H9 (cell line): ENCODE results near the gene LHPP. TPM values are rescaled to one million over a fixed set of nuclear protein-coding genes. Genes with fewer than 3 reads are reported as not detected.

ENCODE experiments used
- DNase-seq: peaks from one replicate; pipeline ENCODE4 v3.0.0-alpha.2; 2017
- H2AFZ ChIP-seq: one replicate; pipeline ENCODE4 v1.6.1; 2013; ENCODE audit warnings: mild to moderate bottlenecking, low read length, control low read depth, moderate library complexity
- H2AK5ac ChIP-seq: 2 replicates; pipeline ENCODE4 v1.6.1; 2013; ENCODE audit warnings: low read length, control low read depth, mixed read lengths; ENCODE audit not compliant: insufficient read length
- H2BK120ac ChIP-seq: one replicate; pipeline ENCODE4 v1.6.1; 2013; ENCODE audit warnings: low read depth, mild to moderate bottlenecking, low read length, control low read depth, inconsistent platforms; ENCODE audit not compliant: poor library complexity, severe bottlenecking
- H2BK12ac ChIP-seq: 2 replicates; pipeline ENCODE4 v1.6.1; 2013; ENCODE audit warnings: low read length, control low read depth, mixed read lengths, low read depth; ENCODE audit not compliant: insufficient read length
- H2BK15ac ChIP-seq: 2 replicates; pipeline ENCODE4 v1.6.1; 2013; ENCODE audit warnings: low read depth, low read length, control low read depth
- H2BK20ac ChIP-seq: one replicate; pipeline ENCODE4 v1.6.1; 2013; ENCODE audit warnings: low read depth, mild to moderate bottlenecking, low read length, control low read depth, inconsistent platforms; ENCODE audit not compliant: poor library complexity, severe bottlenecking
- H2BK5ac ChIP-seq: 2 replicates; pipeline ENCODE4 v1.6.1; 2013; ENCODE audit warnings: low read length, control low read depth, mixed read lengths; ENCODE audit not compliant: insufficient read length
- H3K14ac ChIP-seq: 2 replicates; pipeline ENCODE4 v1.6.1; 2013; ENCODE audit warnings: low read length, control low read depth; ENCODE audit not compliant: insufficient read depth
- H3K18ac ChIP-seq: 2 replicates; pipeline ENCODE4 v1.6.1; 2013; ENCODE audit warnings: low read depth, mild to moderate bottlenecking, mixed read lengths, low read length, control low read depth; ENCODE audit not compliant: insufficient read length
- H3K23ac ChIP-seq: 2 replicates; pipeline ENCODE4 v1.6.1; 2013; ENCODE audit warnings: low read length, control low read depth, mixed read lengths, low read depth; ENCODE audit not compliant: insufficient read length
- H3K23me2 ChIP-seq: 2 replicates; pipeline ENCODE4 v1.6.1; 2013; ENCODE audit warnings: low read depth, mild to moderate bottlenecking, mixed read lengths, low read length, control low read depth; ENCODE audit not compliant: insufficient read length, poor library complexity, severe bottlenecking
- H3K27ac ChIP-seq: 2 replicates; pipeline ENCODE4 v1.5.1; 2013; ENCODE audit warnings: low read length, control low read depth, mixed read lengths, low read depth; ENCODE audit not compliant: insufficient read length
- H3K27me3 ChIP-seq: 2 replicates; pipeline ENCODE4 v1.6.1; 2013; ENCODE audit warnings: low read length, control low read depth, inconsistent platforms; ENCODE audit not compliant: insufficient read depth
- H3K4ac ChIP-seq: 2 replicates; pipeline ENCODE4 v1.6.1; 2013; ENCODE audit warnings: low read depth, mild to moderate bottlenecking, control low read depth, inconsistent platforms, low read length, moderate library complexity
- H3K4me1 ChIP-seq: 2 replicates; pipeline ENCODE4 v1.6.1; 2013; ENCODE audit warnings: low read length, control low read depth, inconsistent platforms; ENCODE audit not compliant: insufficient read depth
- H3K4me2 ChIP-seq: 2 replicates; pipeline ENCODE4 v1.6.1; 2013; ENCODE audit warnings: low read length, control low read depth, mixed read lengths; ENCODE audit not compliant: insufficient read length, insufficient read depth
- H3K56ac ChIP-seq: 2 replicates; pipeline ENCODE4 v1.6.1; 2013; ENCODE audit warnings: low read depth, mild to moderate bottlenecking, mixed read lengths, low read length, control low read depth; ENCODE audit not compliant: insufficient read length
- H3K79me1 ChIP-seq: 2 replicates; pipeline ENCODE4 v1.6.1; 2013; ENCODE audit warnings: low read depth, mild to moderate bottlenecking, moderate library complexity, low read length, control low read depth, inconsistent platforms; ENCODE audit not compliant: insufficient read depth, poor library complexity, severe bottlenecking
- H3K79me2 ChIP-seq: 2 replicates; pipeline ENCODE4 v1.6.1; 2013; ENCODE audit warnings: low read length, control low read depth, inconsistent platforms; ENCODE audit not compliant: insufficient read depth
- H3K9ac ChIP-seq: 2 replicates; pipeline ENCODE4 v1.6.1; 2013; ENCODE audit warnings: low read length, control low read depth, mixed read lengths; ENCODE audit not compliant: insufficient read length; ENCODE audit errors: extremely low read depth
- H3K9me3 ChIP-seq: one replicate; pipeline ENCODE4 v1.6.1; 2013; ENCODE audit warnings: low read depth, low read length, inconsistent platforms; ENCODE audit not compliant: control insufficient read depth
- H3T11ph ChIP-seq: one replicate; pipeline ENCODE4 v1.6.1; 2013; ENCODE audit warnings: mild to moderate bottlenecking, low read length, control low read depth, inconsistent platforms
- H4K20me1 ChIP-seq: one replicate; pipeline ENCODE4 v1.6.1; 2013; ENCODE audit not compliant: control insufficient read depth, insufficient read length, insufficient read depth
- H4K5ac ChIP-seq: 2 replicates; pipeline ENCODE4 v1.6.1; 2013; ENCODE audit warnings: low read depth, mild to moderate bottlenecking, mixed read lengths, low read length, control low read depth; ENCODE audit not compliant: insufficient read length
- H4K8ac ChIP-seq: replicated peaks from 2 replicates; pipeline ENCODE4 v1.6.1; 2013; ENCODE audit warnings: low read length, control low read depth, mixed read lengths, low read depth; ENCODE audit not compliant: insufficient read length
- H4K91ac ChIP-seq: 2 replicates; pipeline ENCODE4 v1.6.1; 2013; ENCODE audit warnings: low read depth, mild to moderate bottlenecking, moderate library complexity, mixed read lengths, low read length, control low read depth; ENCODE audit not compliant: insufficient read length
- H3K27ac Mint-ChIP-seq, 3 experiments: 2 replicates in 2 of 3; 3 replicates in 1 of 3; pipeline ENCODE4 v1.8.0; 2020 to 2021; ENCODE audit warnings: mixed read lengths in 3 of 3, mild to moderate bottlenecking in 1 of 3, moderate library complexity in 1 of 3
- H3K27me3 Mint-ChIP-seq: 2 replicates; pipeline ENCODE4 v1.8.0; 2021; ENCODE audit warnings: low read depth, mild to moderate bottlenecking, moderate library complexity, mixed read lengths
- H3K36me3 Mint-ChIP-seq, 3 experiments: 2 replicates in 2 of 3; 3 replicates in 1 of 3; pipeline ENCODE4 v1.8.0; 2020 to 2021; ENCODE audit warnings: low read depth in 3 of 3, mixed read lengths in 3 of 3; ENCODE audit not compliant: insufficient read depth in 1 of 3
- H3K4me1 Mint-ChIP-seq, 2 experiments: 2 replicates each; pipeline ENCODE4 v1.8.0; 2020; ENCODE audit warnings: mixed read lengths in 2 of 2
- H3K4me3 Mint-ChIP-seq, 2 experiments: 2 replicates in 1 of 2; 3 replicates in 1 of 2; pipeline ENCODE4 v1.8.0; 2020 to 2021; ENCODE audit warnings: mild to moderate bottlenecking in 2 of 2, mixed read lengths in 2 of 2, moderate library complexity in 1 of 2
- H3K9me3 Mint-ChIP-seq, 2 experiments: 2 replicates in 1 of 2; 3 replicates in 1 of 2; pipeline ENCODE4 v1.8.0; 2020; ENCODE audit warnings: mild to moderate bottlenecking in 2 of 2, mixed read lengths in 2 of 2, moderate library complexity in 1 of 2
- CTCF ChIP-seq: fragments of 200-600 bp; sonication (generic); conservative IDR thresholded peaks from 3 replicates; pipeline ENCODE4 v1.8.0; 2021; ENCODE audit warnings: antibody characterized with exemption, mild to moderate bottlenecking
- WGBS: extraction: QIAGEN DNeasy Blood & Tissue Kit; methylation state at CpG from one replicate; pipeline ENCODE4 v1.1.7; 2013; ENCODE audit warnings: missing lambda C conversion rate, low lambda C conversion rate, mixed read lengths; ENCODE audit not compliant: insufficient read length; ENCODE audit errors: extremely low coverage; 5-methylcytosine and 5-hydroxymethylcytosine counted together
- total RNA-seq: library from RNA; stranded (reverse); gene quantifications from 2 replicates; pipeline ENCODE4 v1.2.1, GENCODE V29; 2021

LHPP gene
- total RNA-seq, 1 experiment from 2014 or later, result 29.6 TPM

- H3K9me3 Mint-ChIP-seq, result 0 out of 5 replicates have a peak, but pooled peaks cover 0 to 3% of the 10 kb centered on the region in 2 experiments
Observed at GRCh38 chr10:124629842-124630241, 168.2 kb downstream of the LHPP start.

More at GRCh38 chr10:124629842-124630241, 168.2 kb downstream of the LHPP start:
- Histone ChIP-seq H3T11ph (no peak overlapping the region), H2BK15ac (no peak overlapping the region), H3K79me1 (no peaks in the 10 kb centered on the region), H4K8ac (no peak overlapping the region), H3K27ac (no peak overlapping the region), H3K9me3 (no peaks in the 10 kb centered on the region), H3K4ac (no peak overlapping the region), H2AK5ac (no peak overlapping the region), H3K14ac (no peak overlapping the region; the same call in 1 of the 2 replicates), H2BK20ac (no peak overlapping the region), H4K91ac (no peak overlapping the region), H4K5ac (no peak overlapping the region), H3K23ac (no peak overlapping the region), H3K23me2 (no peaks in the 10 kb centered on the region), H4K20me1 (no peaks in the 10 kb centered on the region), H2BK120ac (no peak overlapping the region), H2BK12ac (no peak overlapping the region), H2AFZ (no peak overlapping the region), H3K18ac (no peak overlapping the region), H3K4me2 (no peak overlapping the region), H3K79me2 (no peaks in the 10 kb centered on the region), H3K56ac (no peak overlapping the region), H3K27me3 (no peaks in the 10 kb centered on the region), H2BK5ac (no peak overlapping the region), H3K4me1 (peaks cover 3% of the 10 kb centered on the region; the same call in 1 of the 2 replicates), H3K9ac (no peak overlapping the region)
- no peak for DNase-seq
- H3K4me3 Mint-ChIP-seq, result no peak overlapping the region
- H3K36me3 Mint-ChIP-seq, result peaks cover 0 to 7% (median 4%) of the 10 kb centered on the region in 3 experiments; a peak in 4 of 7 replicates
- H3K27ac Mint-ChIP-seq, result no peak overlapping the region
- H3K4me1 Mint-ChIP-seq, result peaks cover 28 to 29% of the 10 kb centered on the region in 2 experiments
- H3K27me3 Mint-ChIP-seq, result peaks cover 1% of the 10 kb centered on the region; the same call in 1 of the 2 replicates
- no peak for TF ChIP-seq CTCF
- WGBS, result no CpG with 5 or more reads among the region's 6 CpGs
